Transverse colon (tissue), 4 donors: ENCODE data around the gene SCMH1. TPM values are rescaled to one million over a fixed set of nuclear protein-coding genes. Genes with fewer than 3 reads are reported as not detected.

Source experiments
- DNase-seq: peaks from one replicate; pipeline ENCODE4 v3.0.0-alpha.2; 2019
- H3K27ac ChIP-seq, 4 donors: fragments of 200-600 bp; sonication (generic); 2 replicates each; pipeline ENCODE4 v1.5.1; 2016 to 2018; ENCODE audit warnings: inconsistent platforms in 4 of 4
- H3K27me3 ChIP-seq: fragments of 200-600 bp; sonication (generic); 2 replicates; pipeline ENCODE4 v1.5.1; 2017; ENCODE audit warnings: inconsistent platforms
- H3K36me3 ChIP-seq, 4 donors: fragments of 200-600 bp; sonication (generic); 2 replicates each; pipeline ENCODE4 v1.5.1; 2017 to 2019; ENCODE audit warnings: inconsistent platforms in 4 of 4
- H3K4me1 ChIP-seq, 4 donors: fragments of 200-600 bp; sonication (generic); 2 replicates each; pipeline ENCODE4 v1.5.1; 2017 to 2020; ENCODE audit warnings: inconsistent platforms in 4 of 4
- H3K4me3 ChIP-seq, 4 donors: fragments of 200-600 bp; sonication (generic); 1 replicate in 1 of 4; 2 replicates in 3 of 4; pipeline versions ENCODE4 v1.5.1 to v1.6.1; 2017 to 2019; ENCODE audit warnings: inconsistent platforms in 4 of 4
- H3K9me3 ChIP-seq, 2 donors: fragments of 200-600 bp; sonication (generic); 2 replicates each; pipeline ENCODE4 v1.5.1; 2017 to 2019; ENCODE audit warnings: inconsistent platforms in 2 of 2
- CTCF ChIP-seq, 5 experiments: fragments of 200-600 bp in 3 of 5; fragments of 450-650 bp in 2 of 5; sonication (generic) in 3 of 5; IDR thresholded peaks; 1 replicate in 2 of 5; 2 replicates in 3 of 5; pipeline ENCODE4 v1.5.1; 2016 to 2017; ENCODE audit warnings: antibody characterized with exemption in 5 of 5, inconsistent platforms in 3 of 5, mild to moderate bottlenecking in 2 of 5, moderate library complexity in 1 of 5
- EP300 ChIP-seq: sonication (generic); formaldehyde crosslinking; IDR thresholded peaks from one replicate; pipeline ENCODE4 v1.6.1; 2017; ENCODE audit warnings: antibody characterized with exemption, low read depth
- POLR2A ChIP-seq: fragments of 450-650 bp; IDR thresholded peaks from one replicate; pipeline ENCODE4 v1.6.1; 2016; ENCODE audit warnings: antibody characterized with exemption, mild to moderate bottlenecking, moderate library complexity
- POLR2AphosphoS5 ChIP-seq, 3 donors: sonication (generic); formaldehyde crosslinking; IDR thresholded peaks; one replicate each; pipeline ENCODE4 v1.6.1; 2016; ENCODE audit warnings: antibody characterized with exemption in 3 of 3
- WGBS, 2 donors: methylation state at CpG; one replicate each; pipeline ENCODE4 v1.1.5; 2018; ENCODE audit warnings: low coverage in 1 of 2; 5-methylcytosine and 5-hydroxymethylcytosine counted together
- in situ Hi-C, 4 donors: fragments of 200-750 bp; cut with MboI; loops; one replicate each; pipeline versions ENCODE4 v1.15.0 to v1.15.1; 2017; ENCODE audit warnings: low sequenced_read_pairs in 3 of 4, low pct_ligation_motif_present in 1 of 4, low pct_unique_long_range_greater_than_20kb in 1 of 4
- intact Hi-C: fragments of 100-400 bp; cut with DNase I; formaldehyde crosslinking; loops from one replicate; pipeline ENCODE4 v1.15.1; 2023; ENCODE audit warnings: low total_unique reads
- total RNA-seq, 4 donors: library from RNA; depleted of rRNA; stranded (reverse); fragments of >200 nt; gene quantifications; one replicate each; pipeline ENCODE4 v1.1.0, GENCODE V29; 2016

Gene SCMH1
- total RNA-seq, 4 donors from 2014 or later, result 24.5 to 66.8 (median 49.1) TPM

- Histone ChIP-seq H3K36me3 (no peaks in the 10 kb centered on the region), H3K4me3 (peak within 1 kb of the TSS; percentile 59 to 76 (median 68)), H3K27me3 (no peaks in the 10 kb centered on the region), H3K4me1 (peaks cover 10 to 28% (median 18%) of the 10 kb centered on the region in 4 donors), H3K9me3 (no peaks in the 10 kb centered on the region), H3K27ac (peak within 1 kb of the TSS; percentile 81 to 98 (median 94))
- intact Hi-C loops (loop anchor here (5.0 kb wide), 1 partner anchor 1182 kb away; no protein-coding TSS in a partner anchor), in situ Hi-C loops (no loop called here)
- peak; percentile 96 for DNase-seq
- WGBS, 2 donors, result 2% methylated on average over 50 of the region's 96 CpGs; no CpG with 5 or more reads in 1 of the 2 donors
- no peak for TF ChIP-seq EP300
- peak; percentile 40 for TF ChIP-seq POLR2A
- peak in 3 of 5 experiments; percentile 7 to 29 (median 8) for TF ChIP-seq CTCF (IDR thresholded peaks at IDR 0.05)
- TF ChIP-seq POLR2AphosphoS5 (IDR thresholded peaks at IDR 0.05), result peak; percentile 77 to 81 (median 80)
These were observed 262.7 kb downstream of the SCMH1 start, which contains the start of gene CTPS1 for GRCh38 chr1:40979241-40980067. Gene CTPS1, plus strand, starts transcription at chr1:40979696. Its CDS starts 3,595 bp downstream, at chr1:40983291.

GRCh38 chr1:40978886-40979240 is 263.2 kb downstream of the SCMH1 start:
- WGBS, 2 donors, result 55% methylated on average over 16 of the region's 17 CpGs; no CpG with 5 or more reads in 1 of the 2 donors
- no peak for TF ChIP-seq EP300
- TF ChIP-seq POLR2AphosphoS5 (IDR thresholded peaks at IDR 0.05), result no peak
- no peak for TF ChIP-seq POLR2A
- no peak for TF ChIP-seq CTCF (IDR thresholded peaks at IDR 0.05)
- Histone ChIP-seq H3K36me3 (no peaks in the 10 kb centered on the region), H3K27ac (peak overlapping the region; percentile 81 to 98 (median 94)), H3K4me1 (peaks cover 10 to 28% (median 18%) of the 10 kb centered on the region in 4 donors), H3K9me3 (no peaks in the 10 kb centered on the region), H3K27me3 (no peaks in the 10 kb centered on the region), H3K4me3 (peak overlapping the region; percentile 59 to 76 (median 67))
- in situ Hi-C loops, result no loop called here
- no peak for DNase-seq
- intact Hi-C loops, result no loop called here

GRCh38 chr1:40977716-40978115 is 264.4 kb downstream of the SCMH1 start:
- Histone ChIP-seq H3K4me1 (peaks cover 10 to 28% (median 18%) of the 10 kb centered on the region in 4 donors), H3K9me3 (no peaks in the 10 kb centered on the region), H3K36me3 (no peaks in the 10 kb centered on the region), H3K4me3 (no peak overlapping the region), H3K27me3 (no peaks in the 10 kb centered on the region), H3K27ac (no peak overlapping the region)
- 80 to 97% methylated on average over 1 of the region's 1 CpG for WGBS, 2 donors
- in situ Hi-C loops (no loop called here), intact Hi-C loops (no loop called here)
- no peak for DNase-seq
- no peak for TF ChIP-seq EP300

Other genes starting within 250 kb of the SCMH1 start
- gene SLFNL1, start 220.6 kb downstream of the SCMH1 start, total RNA-seq, result 1 to 10 TPM in 2 of 4 donors, under 1 TPM in 1, not detected in 1; 0.55 to 3.0 (median 1.3) TPM
- gene FOXO6, start 119.1 kb upstream of the SCMH1 start, total RNA-seq, result 1 to 10 TPM in 1 of 4 donors, under 1 TPM in 1, not detected in 2; 0.14 to 4.1 TPM
- gene EDN2, start 242.4 kb upstream of the SCMH1 start, total RNA-seq, result 10 to 100 TPM in 2 of 4 donors, 1 to 10 TPM in 2; 3.8 to 15.7 (median 10.3) TPM